BJ (cell line): Measurements from ENCODE around the gene COL19A1. TPM values are rescaled to one million over a fixed set of nuclear protein-coding genes. Genes with fewer than 3 reads are reported as not detected.

Source experiments
- CTCF ChIA-PET: fragments of 350-600 bp; formaldehyde crosslinking; extraction: SDS; loops from one replicate; lab custom pipeline; 2021; ENCODE audit warnings: antibody characterized with exemption, inconsistent platforms; lab: Yijun Ruan, JAX
- POLR2A ChIA-PET: fragments of 300-600 bp; sonication (Branson Sonifier 250); formaldehyde crosslinking; extraction: SDS; loops from one replicate; lab custom pipeline; 2021; ENCODE audit warnings: antibody characterized with exemption; lab: Charles Lee
- DNase-seq: peaks from one replicate; pipeline ENCODE4 v3.0.0-alpha.2; 2011; ENCODE audit warnings: low read depth
- H3K27me3 ChIP-seq: 2 replicates; pipeline ENCODE4 v1.6.0; 2011; ENCODE audit warnings: low read length; ENCODE audit not compliant: control insufficient read depth, insufficient read depth
- H3K36me3 ChIP-seq: 2 replicates; pipeline ENCODE4 v1.5.1; 2011; ENCODE audit warnings: low read length; ENCODE audit not compliant: control insufficient read depth, insufficient read depth
- H3K4me3 ChIP-seq: 2 replicates; pipeline ENCODE4 v1.5.1; 2011; ENCODE audit warnings: low read depth, mild to moderate bottlenecking, control low read depth, low read length
- CTCF ChIP-seq: IDR thresholded peaks from 2 replicates; pipeline ENCODE4 v1.5.1; 2011; ENCODE audit warnings: low read depth, mild to moderate bottlenecking, control low read depth, inconsistent platforms, low read length, moderate library complexity; ENCODE audit not compliant: insufficient read depth
- polyA plus RNA-seq: library from polyadenylated mRNA; depleted of rRNA; stranded (reverse); fragments of >200 nt; gene quantifications from 2 replicates; pipeline ENCODE4 v1.2.3, GENCODE V29; 2011

The COL19A1 gene
- polyA plus RNA-seq, 1 experiment, result 0.11 TPM

GRCh38 chr6:70130865-70131264 lies 264.5 kb downstream of the COL19A1 start:
- H3K27me3 ChIP-seq, result no peaks in the 10 kb centered on the region
- DNase-seq, result no peak
- CTCF ChIA-PET, result no interaction called here
- no peak overlapping the region for H3K4me3 ChIP-seq
- POLR2A ChIA-PET, result no interaction called here
- no peaks in the 10 kb centered on the region for H3K36me3 ChIP-seq
- TF ChIP-seq CTCF, result no peak

- ChIA-PET POLR2A (no interaction called here), CTCF (interaction anchor here (0.6 kb wide), 1 partner anchor 290 kb away, joined by 3 read pairs; no protein-coding TSS in a partner anchor)
- no peak for TF ChIP-seq CTCF
- no peaks in the 10 kb centered on the region for H3K27me3 ChIP-seq
- H3K36me3 ChIP-seq, result no peaks in the 10 kb centered on the region
- no peak for DNase-seq
- no peak overlapping the region for H3K4me3 ChIP-seq
Observed at GRCh38 chr6:70131528-70131927, 265.2 kb downstream of the COL19A1 start.

GRCh38 chr6:70133246-70133645 lies 266.9 kb downstream of the COL19A1 start:
- CTCF ChIA-PET, result no interaction called here
- DNase-seq, result no peak
- no peak for TF ChIP-seq CTCF
- Histone ChIP-seq H3K36me3 (no peaks in the 10 kb centered on the region), H3K4me3 (no peak overlapping the region), H3K27me3 (no peaks in the 10 kb centered on the region)
- POLR2A ChIA-PET, result no interaction called here

- no peaks in the 10 kb centered on the region for H3K36me3 ChIP-seq
- no peak overlapping the region for H3K4me3 ChIP-seq
- H3K27me3 ChIP-seq, result no peaks in the 10 kb centered on the region
- POLR2A ChIA-PET, result no interaction called here
- TF ChIP-seq CTCF, result no peak
- CTCF ChIA-PET, result no interaction called here
- DNase-seq, result no peak
Observed at GRCh38 chr6:70134542-70134941, 268.2 kb downstream of the COL19A1 start.

- H3K36me3 ChIP-seq, result no peaks in the 10 kb centered on the region
- ChIA-PET CTCF (interaction anchor here (0.6 kb wide), 1 partner anchor 973 kb away, joined by 3 read pairs; no protein-coding TSS in a partner anchor), POLR2A (no interaction called here)
- no peak for TF ChIP-seq CTCF
- no peak overlapping the region for H3K4me3 ChIP-seq
- no peaks in the 10 kb centered on the region for H3K27me3 ChIP-seq
- DNase-seq, result no peak
Observed at GRCh38 chr6:70135219-70136160, 269.1 kb downstream of the COL19A1 start.
